Naive thymus-derived CD8-positive, alpha-beta T cell (primary cell): ENCODE measurements around the gene FOXN3. TPM values are rescaled to one million over a fixed set of nuclear protein-coding genes. Genes with fewer than 3 reads are reported as not detected.

Source experiments
- ATAC-seq, 2 donors: fragments of 150-1000 bp; cut with Tn5 transposase in 1 of 2; sonication (Bioruptor Pico), chemical (Tn5 transposase) in 1 of 2; 1 replicate in 1 of 2; 2 replicates in 1 of 2; pipeline ENCODE4 v1.10.0; 2021; ENCODE audit warnings: mild to moderate bottlenecking in 2 of 2, moderate library complexity in 2 of 2
- POLR2A ChIA-PET: fragments of 350-600 bp; sonication (Branson Sonifier 250); formaldehyde crosslinking; loops from one replicate; lab custom pipeline; 2021; ENCODE audit warnings: antibody characterized with exemption; lab: Charles Lee
- DNase-seq, 10 donors: peaks; one replicate each; pipeline versions ENCODE4 v3.0.0 to v3.0.0-alpha.2; 2020 to 2022
- H3K27ac Mint-ChIP-seq, 10 donors: one replicate each; pipeline ENCODE4 v1.8.0; 2020 to 2022; ENCODE audit warnings: mild to moderate bottlenecking in 10 of 10, mixed read lengths in 10 of 10, moderate library complexity in 4 of 10, inconsistent platforms in 1 of 10
- H3K27me3 Mint-ChIP-seq, 5 donors: one replicate each; pipeline ENCODE4 v1.8.0; 2021 to 2022; ENCODE audit warnings: mixed read lengths in 5 of 5
- H3K36me3 Mint-ChIP-seq, 3 donors: one replicate each; pipeline ENCODE4 v1.8.0; 2020 to 2022; ENCODE audit warnings: mixed read lengths in 3 of 3, mild to moderate bottlenecking in 2 of 3, inconsistent platforms in 1 of 3
- H3K4me1 Mint-ChIP-seq, 4 donors: one replicate each; pipeline ENCODE4 v1.8.0; 2021 to 2022; ENCODE audit warnings: mixed read lengths in 4 of 4
- H3K4me3 Mint-ChIP-seq, 10 donors: one replicate each; pipeline ENCODE4 v1.8.0; 2020 to 2022; ENCODE audit warnings: mild to moderate bottlenecking in 10 of 10, mixed read lengths in 10 of 10, moderate library complexity in 6 of 10, inconsistent platforms in 1 of 10
- H3K9me3 Mint-ChIP-seq, 9 donors: one replicate each; pipeline ENCODE4 v1.8.0; 2020 to 2022; ENCODE audit warnings: mixed read lengths in 9 of 9, mild to moderate bottlenecking in 3 of 9, inconsistent platforms in 1 of 9, moderate library complexity in 1 of 9
- polyA plus RNA-seq, 3 donors: library from polyadenylated mRNA; unstranded; fragments of 300-500 nt; fragmentation: Illumina TruSeq; gene quantifications; one replicate each; pipeline ENCODE4 v1.2.3, GENCODE V29; 2021
- total RNA-seq, 8 experiments: library from RNA in 2 of 8; stranded (reverse) in 2 of 8; gene quantifications; one replicate each; pipeline ENCODE4 v1.2.3 and lab custom pipeline; 2021 to 2026

FOXN3 gene
- total RNA-seq (100 to 1,000 TPM; 125 to 141 TPM), polyA plus RNA-seq (100 to 1,000 TPM; 107 to 148 (median 116) TPM), total RNA-seq (lab: John Stamatoyannopoulos, UW) (118 to 178 (median 155) reads per million in 6 experiments)

- DNase-seq (peak; percentile 71 to 95 (median 81)), ATAC-seq (peak; percentile 48 to 53)
- Mint-ChIP-seq H3K36me3 (peaks cover 0 to 13% (median 3%) of the 10 kb centered on the region in 3 donors), H3K27me3 (no peaks in the 10 kb centered on the region), H3K4me1 (peaks cover 37 to 63% (median 61%) of the 10 kb centered on the region in 4 donors), H3K4me3 (peak within 1 kb of the TSS; percentile 85 to 98 (median 96)), H3K9me3 (no peaks in the 10 kb centered on the region), H3K27ac (peak within 1 kb of the TSS; percentile 92 to 98 (median 96))
- POLR2A ChIA-PET, result no interaction called here
These were observed at the start of gene FOXN3 for GRCh38 chr14:89417091-89417464. TSS of gene FOXN3 (minus strand) at chr14:89417233. CDS start at chr14:89412476, 4,757 bp downstream.

GRCh38 chr14:89466484-89466883 lies 49.5 kb upstream of the FOXN3 start:
- POLR2A ChIA-PET, result interaction anchor here (0.6 kb wide), 1 partner anchor 268 kb away, joined by 5 read pairs; no protein-coding TSS in a partner anchor
- Mint-ChIP-seq H3K27me3 (no peaks in the 10 kb centered on the region), H3K4me1 (peaks cover 33 to 85% (median 60%) of the 10 kb centered on the region in 4 donors), H3K4me3 (peak overlapping the region; percentile 18 to 84 (median 59)), H3K27ac (peak overlapping the region in 9 of 10 donors; percentile 18 to 85 (median 78)), H3K9me3 (no peaks in the 10 kb centered on the region), H3K36me3 (peaks cover 4 to 21% (median 8%) of the 10 kb centered on the region in 3 donors)
- peak; percentile 89 to 94 for ATAC-seq
- DNase-seq, result peak in 7 of 10 donors; percentile 24 to 67 (median 41)

GRCh38 chr14:89465876-89466275 lies 48.8 kb upstream of the FOXN3 start:
- peaks cover 35 to 83% (median 61%) of the 10 kb centered on the region in 4 donors for H3K4me1 Mint-ChIP-seq
- ATAC-seq (no peak), DNase-seq (no peak)
- POLR2A ChIA-PET, result interaction anchor here (0.6 to 0.9 kb wide), 2 partner anchors 26 to 36 kb away, joined by 3 read pairs; no protein-coding TSS in a partner anchor
- H3K27me3 Mint-ChIP-seq, result no peaks in the 10 kb centered on the region
- no peaks in the 10 kb centered on the region for H3K9me3 Mint-ChIP-seq
- peak overlapping the region in 3 of 10 donors; percentile 51 to 84 (median 60) for H3K4me3 Mint-ChIP-seq
- H3K27ac Mint-ChIP-seq, result peak overlapping the region in 7 of 10 donors; percentile 64 to 85 (median 79)
- H3K36me3 Mint-ChIP-seq, result peaks cover 3 to 21% (median 7%) of the 10 kb centered on the region in 3 donors

GRCh38 chr14:89461256-89461655 lies 44.2 kb upstream of the FOXN3 start:
- H3K27ac Mint-ChIP-seq, result peak overlapping the region in 6 of 10 donors; percentile 5 to 86 (median 37)
- no peak for ATAC-seq
- peaks cover 16 to 74% (median 50%) of the 10 kb centered on the region in 4 donors for H3K4me1 Mint-ChIP-seq
- DNase-seq, result no peak
- H3K36me3 Mint-ChIP-seq, result peaks cover 0 to 28% (median 10%) of the 10 kb centered on the region in 3 donors
- H3K4me3 Mint-ChIP-seq, result no peak overlapping the region
- H3K9me3 Mint-ChIP-seq, result no peaks in the 10 kb centered on the region
- POLR2A ChIA-PET, result interaction anchor here (0.6 to 0.7 kb wide), 2 partner anchors 154 to 287 kb away, joined by 3 to 4 read pairs; no protein-coding TSS in a partner anchor
- no peaks in the 10 kb centered on the region for H3K27me3 Mint-ChIP-seq

GRCh38 chr14:89458713-89459420 lies 41.8 kb upstream of the FOXN3 start:
- no peak overlapping the region for H3K4me3 Mint-ChIP-seq
- H3K27me3 Mint-ChIP-seq, result no peaks in the 10 kb centered on the region
- POLR2A ChIA-PET, result no interaction called here
- ATAC-seq, result no peak
- H3K27ac Mint-ChIP-seq, result peak overlapping the region in 7 of 10 donors; percentile 20 to 77 (median 41)
- H3K4me1 Mint-ChIP-seq, result peaks cover 10 to 61% (median 45%) of the 10 kb centered on the region in 4 donors
- no peaks in the 10 kb centered on the region for H3K9me3 Mint-ChIP-seq
- no peak for DNase-seq
- peaks cover 0 to 25% (median 3%) of the 10 kb centered on the region in 3 donors for H3K36me3 Mint-ChIP-seq

GRCh38 chr14:89457007-89457406 lies 40.0 kb upstream of the FOXN3 start:
- no peak for DNase-seq
- H3K9me3 Mint-ChIP-seq, result no peaks in the 10 kb centered on the region
- peaks cover 0 to 34% (median 3%) of the 10 kb centered on the region in 3 donors for H3K36me3 Mint-ChIP-seq
- H3K4me1 Mint-ChIP-seq, result peaks cover 10 to 56% (median 45%) of the 10 kb centered on the region in 4 donors
- H3K27ac Mint-ChIP-seq, result peak overlapping the region in 2 of 10 donors; percentile 5 to 25
- no peak overlapping the region for H3K4me3 Mint-ChIP-seq
- no peaks in the 10 kb centered on the region for H3K27me3 Mint-ChIP-seq
- ATAC-seq, result no peak
- POLR2A ChIA-PET, result no interaction called here

GRCh38 chr14:89455412-89455811 lies 38.4 kb upstream of the FOXN3 start:
- Mint-ChIP-seq H3K27me3 (no peaks in the 10 kb centered on the region), H3K27ac (peak overlapping the region in 3 of 10 donors; percentile 19 to 32 (median 26)), H3K4me3 (no peak overlapping the region), H3K36me3 (peaks cover 0 to 37% (median 3%) of the 10 kb centered on the region in 3 donors), H3K9me3 (no peaks in the 10 kb centered on the region), H3K4me1 (peaks cover 8 to 61% (median 41%) of the 10 kb centered on the region in 4 donors)
- DNase-seq, result no peak
- POLR2A ChIA-PET, result no interaction called here
- no peak for ATAC-seq

GRCh38 chr14:89454996-89455395 lies 38.0 kb upstream of the FOXN3 start:
- Mint-ChIP-seq H3K9me3 (no peaks in the 10 kb centered on the region), H3K4me1 (peaks cover 8 to 60% (median 39%) of the 10 kb centered on the region in 4 donors), H3K27me3 (no peaks in the 10 kb centered on the region), H3K27ac (peak overlapping the region in 1 of 10 donors; percentile 32), H3K4me3 (no peak overlapping the region), H3K36me3 (peaks cover 0 to 37% (median 2%) of the 10 kb centered on the region in 3 donors)
- DNase-seq, result no peak
- POLR2A ChIA-PET, result no interaction called here
- no peak for ATAC-seq

- no peak overlapping the region for H3K4me3 Mint-ChIP-seq
- POLR2A ChIA-PET, result interaction anchor here (0.6 kb wide), 1 partner anchor 15 kb away, joined by 4 read pairs; no protein-coding TSS in a partner anchor
- peak overlapping the region in 2 of 10 donors; percentile 22 to 83 for H3K27ac Mint-ChIP-seq
- H3K4me1 Mint-ChIP-seq, result peaks cover 15 to 66% (median 42%) of the 10 kb centered on the region in 4 donors
- no peaks in the 10 kb centered on the region for H3K9me3 Mint-ChIP-seq
- DNase-seq (no peak), ATAC-seq (no peak)
- no peaks in the 10 kb centered on the region for H3K27me3 Mint-ChIP-seq
- peaks cover 0 to 27% (median 0%) of the 10 kb centered on the region in 3 donors for H3K36me3 Mint-ChIP-seq
These were observed 35.2 kb upstream of the FOXN3 start for GRCh38 chr14:89452281-89452680.

- no peaks in the 10 kb centered on the region for H3K27me3 Mint-ChIP-seq
- no peaks in the 10 kb centered on the region for H3K9me3 Mint-ChIP-seq
- H3K4me3 Mint-ChIP-seq, result no peak overlapping the region
- POLR2A ChIA-PET, result no interaction called here
- peak overlapping the region in 5 of 10 donors; percentile 45 to 83 (median 55) for H3K27ac Mint-ChIP-seq
- peaks cover 0 to 21% (median 0%) of the 10 kb centered on the region in 3 donors for H3K36me3 Mint-ChIP-seq
- DNase-seq, result no peak
- peaks cover 15 to 71% (median 44%) of the 10 kb centered on the region in 4 donors for H3K4me1 Mint-ChIP-seq
- ATAC-seq, result no peak
These were observed 34.2 kb upstream of the FOXN3 start for GRCh38 chr14:89451229-89451628.

GRCh38 chr14:89447182-89447944 lies 30.3 kb upstream of the FOXN3 start:
- H3K36me3 Mint-ChIP-seq, result peaks cover 0 to 6% (median 0%) of the 10 kb centered on the region in 3 donors
- DNase-seq, result peak in 2 of 10 donors; percentile 21 to 30
- POLR2A ChIA-PET, result interaction anchor here (0.6 to 1.1 kb wide), 4 partner anchors 17 to 88 kb away, joined by 3 to 7 read pairs (median 4); no protein-coding TSS in a partner anchor
- H3K4me1 Mint-ChIP-seq, result peaks cover 21 to 85% (median 71%) of the 10 kb centered on the region in 4 donors
- H3K4me3 Mint-ChIP-seq, result peak overlapping the region; percentile 50 to 86 (median 73)
- H3K27ac Mint-ChIP-seq, result peak overlapping the region; percentile 29 to 96 (median 92)
- H3K9me3 Mint-ChIP-seq, result no peaks in the 10 kb centered on the region
- peak; percentile 62 to 64 for ATAC-seq
- H3K27me3 Mint-ChIP-seq, result no peaks in the 10 kb centered on the region
